Measurements from ENCODE around the gene ADGRB3.

The ADGRB3 gene

DNA sequence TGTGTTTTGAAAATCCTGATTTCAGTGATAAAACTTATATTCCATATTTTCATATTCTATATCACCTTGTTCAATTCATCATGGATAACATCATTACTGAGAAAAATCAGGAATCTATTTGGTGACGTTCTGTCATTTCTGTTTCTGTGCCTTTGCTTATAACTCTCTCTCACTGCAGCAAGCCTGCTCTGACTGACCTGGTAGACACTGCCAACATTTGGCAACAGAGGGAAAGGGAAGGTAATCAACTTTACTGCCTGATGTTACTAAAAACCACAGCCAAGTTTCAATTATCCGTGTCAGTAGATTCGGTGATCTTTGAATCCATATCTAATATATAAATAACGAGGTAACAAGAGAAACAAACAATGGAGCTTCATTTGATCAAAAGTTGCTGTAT, 659.8 kb downstream of the ADGRB3 start:
- no peak for DNase-seq
- TF ChIP-seq, protein P1, sequence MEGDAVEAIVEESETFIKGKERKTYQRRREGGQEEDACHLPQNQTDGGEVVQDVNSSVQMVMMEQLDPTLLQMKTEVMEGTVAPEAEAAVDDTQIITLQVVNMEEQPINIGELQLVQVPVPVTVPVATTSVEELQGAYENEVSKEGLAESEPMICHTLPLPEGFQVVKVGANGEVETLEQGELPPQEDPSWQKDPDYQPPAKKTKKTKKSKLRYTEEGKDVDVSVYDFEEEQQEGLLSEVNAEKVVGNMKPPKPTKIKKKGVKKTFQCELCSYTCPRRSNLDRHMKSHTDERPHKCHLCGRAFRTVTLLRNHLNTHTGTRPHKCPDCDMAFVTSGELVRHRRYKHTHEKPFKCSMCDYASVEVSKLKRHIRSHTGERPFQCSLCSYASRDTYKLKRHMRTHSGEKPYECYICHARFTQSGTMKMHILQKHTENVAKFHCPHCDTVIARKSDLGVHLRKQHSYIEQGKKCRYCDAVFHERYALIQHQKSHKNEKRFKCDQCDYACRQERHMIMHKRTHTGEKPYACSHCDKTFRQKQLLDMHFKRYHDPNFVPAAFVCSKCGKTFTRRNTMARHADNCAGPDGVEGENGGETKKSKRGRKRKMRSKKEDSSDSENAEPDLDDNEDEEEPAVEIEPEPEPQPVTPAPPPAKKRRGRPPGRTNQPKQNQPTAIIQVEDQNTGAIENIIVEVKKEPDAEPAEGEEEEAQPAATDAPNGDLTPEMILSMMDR (IDR thresholded peaks at IDR 0.05): no peak
- Mint-ChIP-seq H3K27me3 (ENCODE audit: low read depth, poor library complexity) (peaks cover 9% of the 10 kb centered on the region), H3K4me3 (no peak overlapping the region), H3K36me3 (ENCODE audit: low read depth) (no peaks in the 10 kb centered on the region), H3K9me3 (no peaks in the 10 kb centered on the region), H3K4me1 (no peaks in the 10 kb centered on the region), H3K27ac (no peak overlapping the region)

DNA sequence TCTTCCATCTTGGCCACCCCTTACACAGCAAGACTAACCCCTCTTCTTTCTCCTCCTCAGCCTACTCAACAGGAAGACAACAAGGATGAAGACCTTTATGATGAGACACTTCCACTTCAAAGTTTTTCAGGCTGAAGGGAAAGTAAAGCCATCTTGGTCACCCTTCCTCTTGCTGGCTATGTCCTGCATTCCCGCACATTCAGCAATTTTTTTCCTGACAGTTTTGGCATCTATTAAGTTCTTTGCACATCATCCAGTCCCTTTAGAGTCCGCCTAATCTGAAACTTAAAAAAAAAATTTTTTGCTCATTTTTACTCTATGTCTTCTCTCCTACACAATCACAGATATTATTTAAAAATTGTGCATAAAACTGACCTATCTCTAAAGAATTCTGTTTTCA, 668.3 kb downstream of the ADGRB3 start:
- Mint-ChIP-seq H3K9me3 (no peaks in the 10 kb centered on the region), H3K4me1 (no peaks in the 10 kb centered on the region), H3K36me3 (ENCODE audit: low read depth) (no peaks in the 10 kb centered on the region), H3K27ac (no peak overlapping the region), H3K4me3 (no peak overlapping the region), H3K27me3 (ENCODE audit: low read depth, poor library complexity) (no peaks in the 10 kb centered on the region)
- DNase-seq: no peak
- TF ChIP-seq, protein P1 (IDR thresholded peaks at IDR 0.05): no peak

GRCh38 chr6:69305456-69305855, 670.4 kb downstream of the ADGRB3 start:
- Mint-ChIP-seq H3K9me3 (no peaks in the 10 kb centered on the region), H3K36me3 (ENCODE audit: low read depth) (no peaks in the 10 kb centered on the region), H3K27ac (no peak overlapping the region), H3K4me1 (no peaks in the 10 kb centered on the region), H3K4me3 (no peak overlapping the region), H3K27me3 (ENCODE audit: low read depth, poor library complexity) (no peaks in the 10 kb centered on the region)
- no peak for DNase-seq
- TF ChIP-seq, protein P1 (IDR thresholded peaks at IDR 0.05): no peak

GRCh38 chr6:69308584-69308983, 673.5 kb downstream of the ADGRB3 start:
- Mint-ChIP-seq H3K4me3 (no peak overlapping the region), H3K36me3 (ENCODE audit: low read depth) (no peaks in the 10 kb centered on the region)

DNA sequence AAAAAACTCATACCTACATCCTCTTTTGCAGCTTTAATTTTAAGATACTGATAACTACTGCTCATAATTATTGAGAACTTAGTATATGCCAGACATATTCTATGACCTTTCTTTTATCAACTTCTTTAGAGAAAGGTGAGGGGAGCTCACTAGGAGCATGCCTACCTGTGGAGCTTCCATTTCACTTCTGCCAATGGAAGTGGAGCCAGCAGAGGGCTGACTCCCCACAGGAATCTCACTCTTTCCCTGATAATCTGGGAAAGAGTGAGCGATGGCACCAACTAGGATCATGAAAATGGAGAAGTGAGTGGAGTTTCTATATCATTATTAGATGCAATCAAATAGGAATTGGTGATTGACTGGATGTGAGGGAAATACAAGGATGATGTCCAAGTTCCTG, 676.8 kb downstream of the ADGRB3 start:
- Mint-ChIP-seq H3K36me3 (ENCODE audit: low read depth) (no peaks in the 10 kb centered on the region), H3K4me1 (no peaks in the 10 kb centered on the region), H3K9me3 (no peaks in the 10 kb centered on the region), H3K27ac (no peak overlapping the region), H3K27me3 (ENCODE audit: low read depth, poor library complexity) (peaks cover 3% of the 10 kb centered on the region), H3K4me3 (no peak overlapping the region)
- TF ChIP-seq, protein P1 (IDR thresholded peaks at IDR 0.05): no peak
- no peak for DNase-seq

More at GRCh38 chr6:69308584-69308983, 673.5 kb downstream of the ADGRB3 start:
- DNase-seq: no peak
- H3K27ac Mint-ChIP-seq: no peak overlapping the region
- peaks cover 3% of the 10 kb centered on the region for H3K27me3 Mint-ChIP-seq (ENCODE audit: low read depth, poor library complexity)
- H3K4me1 Mint-ChIP-seq: no peaks in the 10 kb centered on the region
- no peaks in the 10 kb centered on the region for H3K9me3 Mint-ChIP-seq
- TF ChIP-seq, protein P1 (IDR thresholded peaks at IDR 0.05): no peak

DNA sequence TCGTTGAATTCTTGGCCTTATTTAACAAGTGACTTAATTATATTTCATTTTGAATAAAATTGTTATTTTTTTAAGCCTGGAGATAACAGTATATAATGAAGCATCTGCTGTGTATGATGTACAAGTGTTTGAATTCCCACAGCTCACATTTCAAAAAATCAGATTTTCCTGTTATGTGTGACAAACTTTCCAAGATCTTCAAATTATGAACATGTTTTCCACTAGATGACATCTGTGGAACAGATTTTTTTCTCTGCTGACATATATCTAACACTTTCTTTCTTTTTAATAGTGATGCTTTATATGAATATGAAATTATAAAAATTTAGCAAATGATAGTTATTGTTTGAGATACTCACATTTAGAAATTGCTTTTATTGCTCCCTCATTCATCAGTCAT, 678.9 kb downstream of the ADGRB3 start:
- H3K4me3 Mint-ChIP-seq: no peak overlapping the region
- H3K27me3 Mint-ChIP-seq (ENCODE audit: low read depth, poor library complexity): peaks cover 3% of the 10 kb centered on the region
- H3K9me3 Mint-ChIP-seq: no peaks in the 10 kb centered on the region
- H3K36me3 Mint-ChIP-seq (ENCODE audit: low read depth): no peaks in the 10 kb centered on the region
- no peak overlapping the region for H3K27ac Mint-ChIP-seq
- TF ChIP-seq, protein P1 (IDR thresholded peaks at IDR 0.05): no peak
- no peaks in the 10 kb centered on the region for H3K4me1 Mint-ChIP-seq
- no peak for DNase-seq
